Measurements from ENCODE around the gene LDLRAP1. TPM values are rescaled to one million over a fixed set of nuclear protein-coding genes. Genes with fewer than 3 reads are reported as not detected.

The LDLRAP1 gene
- total RNA-seq, 3 donors from 2014 or later, result 7.6 to 11.4 (median 9.2) TPM

DNA sequence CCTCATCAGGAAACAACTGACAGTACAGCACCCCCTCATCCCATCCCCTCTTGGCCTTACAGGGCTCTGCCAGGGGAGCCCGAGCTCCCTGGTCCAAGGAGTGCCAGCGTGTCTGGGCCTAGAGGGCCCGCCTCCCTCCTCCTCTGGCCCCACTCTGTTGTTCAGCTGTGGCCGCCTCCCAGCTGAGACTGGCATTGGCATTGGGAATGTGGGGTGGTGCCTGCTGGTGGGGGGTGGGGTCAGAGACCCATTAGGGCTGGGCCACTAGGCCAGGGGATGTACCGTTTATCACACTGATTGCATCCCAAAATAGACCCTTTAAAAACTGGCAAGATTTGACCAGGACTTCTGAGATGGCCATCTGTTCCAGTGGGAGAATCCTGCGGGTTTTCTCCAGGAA, 1.4 kb downstream of the LDLRAP1 start:
- ATAC-seq, result no peak
- H3K9me3 Mint-ChIP-seq, result no peaks in the 10 kb centered on the region
- peaks cover 49% of the 10 kb centered on the region for H3K4me1 Mint-ChIP-seq (ENCODE audit: low read depth)
- H3K4me3 Mint-ChIP-seq, result peak overlapping the region; percentile 86
- no peaks in the 10 kb centered on the region for H3K27me3 Mint-ChIP-seq (ENCODE audit: low read depth)
- no peaks in the 10 kb centered on the region for H3K36me3 Mint-ChIP-seq (ENCODE audit: insufficient read depth)
- no peak for DNase-seq

DNA sequence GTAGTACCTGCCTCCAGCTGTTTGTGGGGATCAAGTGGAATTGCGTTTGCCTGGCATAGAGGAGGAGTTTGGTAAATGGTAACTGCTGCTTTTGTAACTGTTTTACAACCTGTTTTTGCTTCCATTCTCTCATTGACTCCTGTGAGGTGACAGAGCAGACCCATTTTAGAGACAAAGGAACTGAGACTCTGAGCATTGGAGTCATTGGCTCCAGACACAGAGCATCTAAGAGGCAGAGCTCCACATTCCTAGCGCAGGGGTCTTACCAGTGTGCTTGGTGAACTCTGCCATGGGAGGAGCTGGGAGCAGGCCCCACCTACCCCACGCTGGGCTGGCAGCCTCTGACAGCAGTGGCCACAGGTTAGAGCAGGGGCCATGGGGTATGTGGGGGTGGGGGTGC, 2.4 kb downstream of the LDLRAP1 start:
- ATAC-seq (no peak), DNase-seq (no peak)
- H3K9me3 Mint-ChIP-seq, result no peaks in the 10 kb centered on the region
- H3K36me3 Mint-ChIP-seq (ENCODE audit: insufficient read depth), result peaks cover 2% of the 10 kb centered on the region
- peaks cover 59% of the 10 kb centered on the region for H3K4me1 Mint-ChIP-seq (ENCODE audit: low read depth)
- no peaks in the 10 kb centered on the region for H3K27me3 Mint-ChIP-seq (ENCODE audit: low read depth)
- H3K4me3 Mint-ChIP-seq, result peak overlapping the region; percentile 86

DNA sequence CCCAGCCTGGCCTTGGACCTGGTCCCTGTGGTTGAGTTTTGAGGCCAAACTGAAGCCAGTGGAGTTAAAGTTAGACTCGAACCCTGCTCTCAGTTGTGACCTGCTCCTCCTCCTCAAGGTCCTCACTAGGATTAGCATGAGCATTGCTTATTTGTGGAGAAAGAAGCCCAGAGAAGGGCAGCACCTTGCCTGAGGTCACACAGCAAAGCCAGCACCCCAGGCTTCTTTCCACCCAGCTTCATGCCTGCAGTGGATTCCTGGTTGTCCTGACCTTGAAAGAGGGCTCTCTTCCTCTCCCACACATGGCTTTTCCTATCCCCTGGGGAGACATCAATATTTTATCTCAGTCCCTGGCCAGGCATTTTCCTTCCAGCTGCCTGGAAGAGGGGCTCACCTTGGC, 2.8 kb downstream of the LDLRAP1 start:
- no peaks in the 10 kb centered on the region for H3K9me3 Mint-ChIP-seq
- no peaks in the 10 kb centered on the region for H3K27me3 Mint-ChIP-seq (ENCODE audit: low read depth)
- peaks cover 2% of the 10 kb centered on the region for H3K36me3 Mint-ChIP-seq (ENCODE audit: insufficient read depth)
- DNase-seq (no peak), ATAC-seq (no peak)
- peaks cover 63% of the 10 kb centered on the region for H3K4me1 Mint-ChIP-seq (ENCODE audit: low read depth)
- H3K4me3 Mint-ChIP-seq, result no peak overlapping the region

DNA sequence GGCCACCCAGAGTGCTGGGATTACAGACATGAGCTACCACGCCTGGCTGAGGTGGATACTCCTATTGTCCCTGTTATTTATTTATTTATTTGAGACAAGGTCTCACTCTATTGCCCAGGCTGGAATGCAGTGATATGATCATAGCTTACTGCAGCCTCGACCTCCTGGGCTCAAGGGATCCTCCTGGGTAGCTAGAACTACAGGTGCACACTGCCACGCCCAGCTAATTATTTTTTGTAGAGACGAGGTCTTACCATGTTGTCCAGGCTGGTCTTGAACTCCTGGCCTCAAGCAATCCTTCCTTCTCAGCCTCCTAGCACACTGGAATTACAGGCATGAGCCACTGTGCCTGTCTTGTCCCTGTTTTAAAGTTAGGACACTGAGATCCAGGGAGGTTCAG, 5.2 kb downstream of the LDLRAP1 start:
- Mint-ChIP-seq H3K27me3 (ENCODE audit: low read depth) (no peaks in the 10 kb centered on the region), H3K4me3 (peak overlapping the region; percentile 64), H3K36me3 (ENCODE audit: insufficient read depth) (peaks cover 2% of the 10 kb centered on the region), H3K9me3 (no peaks in the 10 kb centered on the region), H3K4me1 (ENCODE audit: low read depth) (peaks cover 86% of the 10 kb centered on the region)
- DNase-seq (no peak), ATAC-seq (no peak)

DNA sequence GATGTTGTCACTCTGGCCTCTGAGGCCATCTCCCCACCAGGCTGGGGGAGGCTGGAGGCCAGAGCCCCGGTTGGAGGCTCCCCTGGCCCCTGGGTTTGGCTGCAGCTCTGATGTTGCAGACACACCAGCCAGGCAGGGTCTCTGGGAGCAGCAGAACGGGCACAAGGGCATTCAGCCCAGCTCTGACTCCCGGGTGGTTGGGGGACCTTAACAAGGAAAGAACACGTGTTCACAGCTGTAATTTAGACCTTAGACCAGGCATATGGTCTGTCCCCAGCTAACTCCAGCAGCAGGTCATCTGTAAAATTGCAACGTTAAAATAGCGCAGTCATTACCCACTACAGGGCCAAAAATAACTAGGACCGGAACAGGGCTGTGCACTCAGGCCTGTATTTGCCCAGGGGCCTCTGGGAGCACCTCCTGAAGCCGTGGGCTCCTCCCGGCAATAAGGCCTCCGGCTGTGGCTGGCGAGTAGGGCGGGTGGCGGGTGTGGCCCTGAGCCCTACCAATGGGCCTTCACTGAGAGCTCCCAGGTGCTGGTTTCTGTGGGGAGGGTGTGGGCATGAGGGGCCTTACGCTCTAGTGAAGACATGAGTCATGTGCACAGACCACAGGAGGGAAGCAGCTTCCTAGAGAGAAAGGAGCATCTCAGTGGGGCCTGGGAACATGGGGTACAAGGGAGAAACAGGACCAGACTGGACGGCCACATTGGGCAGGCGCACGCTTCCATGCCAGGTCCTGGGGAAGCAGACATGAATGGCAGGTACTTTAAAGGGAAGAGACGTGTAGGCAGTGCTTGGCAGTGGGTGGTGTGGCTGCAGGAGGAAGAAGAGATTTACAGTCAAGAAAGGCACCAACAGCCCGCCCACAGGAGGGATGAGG, 6.1 kb downstream of the LDLRAP1 start:
- H3K27me3 Mint-ChIP-seq (ENCODE audit: low read depth), result no peaks in the 10 kb centered on the region
- ATAC-seq (peak; percentile 97 to 98), DNase-seq (peak; percentile 61)
- H3K36me3 Mint-ChIP-seq (ENCODE audit: insufficient read depth), result peaks cover 3% of the 10 kb centered on the region
- peaks cover 91% of the 10 kb centered on the region for H3K4me1 Mint-ChIP-seq (ENCODE audit: low read depth)
- H3K9me3 Mint-ChIP-seq, result no peaks in the 10 kb centered on the region
- peak overlapping the region; percentile 64 for H3K4me3 Mint-ChIP-seq

DNA sequence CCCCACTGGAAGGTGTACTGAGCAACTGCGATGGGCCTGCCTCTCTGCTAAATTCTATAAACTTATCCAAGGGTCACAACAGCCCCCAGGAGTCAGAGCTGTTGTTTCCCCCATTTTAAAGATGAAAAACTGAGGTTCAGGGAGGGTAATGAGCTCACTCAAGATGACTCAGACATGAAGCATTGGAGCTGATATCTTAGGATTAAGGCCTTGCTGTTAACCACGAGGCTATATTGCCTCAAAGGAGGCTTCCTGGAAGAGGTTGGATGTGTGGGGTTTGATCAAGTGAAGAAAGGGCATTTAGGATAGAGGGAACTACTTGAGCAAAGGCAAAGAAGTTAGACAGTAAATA, 6.7 kb downstream of the LDLRAP1 start:
- Mint-ChIP-seq H3K4me3 (peak overlapping the region; percentile 64), H3K36me3 (ENCODE audit: insufficient read depth) (peaks cover 3% of the 10 kb centered on the region), H3K27me3 (ENCODE audit: low read depth) (no peaks in the 10 kb centered on the region), H3K4me1 (ENCODE audit: low read depth) (peaks cover 89% of the 10 kb centered on the region), H3K9me3 (no peaks in the 10 kb centered on the region)
- DNase-seq (no peak), ATAC-seq (peak in 1 of 2 donors; percentile 47)

DNA sequence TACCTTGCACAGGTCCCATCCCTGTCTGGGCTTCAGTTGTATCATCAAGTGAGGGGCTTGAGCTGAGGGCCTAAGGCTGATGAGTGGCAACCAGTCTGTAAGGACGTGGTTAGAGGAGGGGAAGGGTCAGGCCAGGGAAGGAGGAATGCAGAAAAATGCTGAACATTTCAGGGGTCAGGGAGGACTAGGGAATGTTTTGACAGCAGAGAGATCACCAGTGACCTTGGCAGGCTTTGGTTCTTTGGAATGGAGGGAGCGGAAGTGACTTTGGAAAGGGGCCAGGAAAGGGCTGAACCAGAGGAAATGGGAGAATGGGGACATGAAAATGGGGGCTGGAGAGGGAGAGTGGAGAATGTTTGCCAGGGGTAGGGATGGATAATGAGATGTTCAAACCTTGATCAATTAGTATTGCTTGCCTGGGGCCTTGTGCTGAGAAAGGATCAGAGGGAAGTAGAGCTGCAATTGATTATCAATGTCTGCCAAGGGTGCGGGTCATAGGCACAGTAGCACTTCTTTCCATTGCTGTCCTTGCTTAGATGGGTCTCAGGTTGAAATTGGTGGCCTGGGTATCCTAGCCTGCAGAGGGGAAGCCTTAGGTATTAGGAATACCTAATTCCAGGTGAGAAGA, 7.4 kb downstream of the LDLRAP1 start:
- ATAC-seq, result no peak
- H3K4me3 Mint-ChIP-seq, result peak overlapping the region; percentile 35
- H3K36me3 Mint-ChIP-seq (ENCODE audit: insufficient read depth), result peaks cover 3% of the 10 kb centered on the region
- H3K9me3 Mint-ChIP-seq, result no peaks in the 10 kb centered on the region
- peaks cover 89% of the 10 kb centered on the region for H3K4me1 Mint-ChIP-seq (ENCODE audit: low read depth)
- H3K27me3 Mint-ChIP-seq (ENCODE audit: low read depth), result no peaks in the 10 kb centered on the region
- no peak for DNase-seq

DNA sequence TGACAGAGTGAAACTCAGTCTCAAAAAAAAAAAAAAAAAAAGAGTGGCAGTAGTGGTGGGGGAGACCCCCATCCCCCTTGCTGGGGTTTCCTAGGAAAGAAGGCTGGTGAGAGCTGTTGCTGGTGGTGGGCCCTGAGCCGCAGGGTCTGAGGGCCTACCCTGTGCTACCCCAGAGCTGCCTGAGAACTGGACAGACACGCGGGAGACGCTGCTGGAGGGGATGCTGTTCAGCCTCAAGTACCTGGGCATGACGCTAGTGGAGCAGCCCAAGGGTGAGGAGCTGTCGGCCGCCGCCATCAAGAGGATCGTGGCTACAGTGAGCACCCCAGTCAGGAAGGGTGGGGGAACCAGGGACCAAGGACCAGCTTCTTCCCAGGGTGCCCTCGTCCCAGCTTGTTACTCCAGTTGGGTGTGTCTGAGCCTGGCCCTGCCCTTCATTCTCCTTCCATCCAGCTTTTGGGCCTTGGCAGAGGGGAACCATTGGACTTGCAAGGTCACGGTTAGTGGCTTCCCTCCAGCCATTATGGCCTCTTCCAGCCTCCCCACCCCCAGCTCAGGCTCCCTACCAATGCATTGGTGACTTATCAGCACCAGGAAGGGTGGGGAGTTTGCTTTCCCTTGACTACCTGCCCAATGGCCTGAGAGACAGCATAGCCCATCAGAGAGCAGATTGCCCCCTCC, 10.5 kb downstream of the LDLRAP1 start:
- no peak for DNase-seq
- peaks cover 94% of the 10 kb centered on the region for H3K4me1 Mint-ChIP-seq (ENCODE audit: low read depth)
- no peaks in the 10 kb centered on the region for H3K27me3 Mint-ChIP-seq (ENCODE audit: low read depth)
- ATAC-seq, result no peak
- no peaks in the 10 kb centered on the region for H3K9me3 Mint-ChIP-seq
- H3K36me3 Mint-ChIP-seq (ENCODE audit: insufficient read depth), result peaks cover 3% of the 10 kb centered on the region
- no peak overlapping the region for H3K4me3 Mint-ChIP-seq

DNA sequence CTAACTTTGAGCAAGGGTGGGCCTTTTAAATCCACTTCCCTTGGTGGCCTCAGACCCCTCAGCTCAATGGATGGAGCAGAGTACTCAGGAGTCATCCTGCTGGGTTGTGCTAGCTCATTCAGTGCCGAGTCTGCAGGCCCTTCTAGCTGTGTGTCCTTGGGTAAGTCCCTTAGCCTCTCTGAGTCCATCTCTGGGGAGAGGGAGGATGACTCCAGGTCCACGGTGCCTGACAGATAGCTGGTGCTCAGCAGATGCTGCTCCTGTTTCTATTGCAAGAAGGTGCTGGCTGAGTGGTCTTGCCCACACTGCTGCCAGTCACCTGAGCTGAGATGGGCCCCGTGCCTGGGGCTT, 11.0 kb downstream of the LDLRAP1 start:
- H3K36me3 Mint-ChIP-seq (ENCODE audit: insufficient read depth), result peaks cover 3% of the 10 kb centered on the region
- H3K27me3 Mint-ChIP-seq (ENCODE audit: low read depth), result no peaks in the 10 kb centered on the region
- ATAC-seq (no peak), DNase-seq (no peak)
- H3K4me3 Mint-ChIP-seq, result no peak overlapping the region
- no peaks in the 10 kb centered on the region for H3K9me3 Mint-ChIP-seq
- H3K4me1 Mint-ChIP-seq (ENCODE audit: low read depth), result peaks cover 94% of the 10 kb centered on the region

DNA sequence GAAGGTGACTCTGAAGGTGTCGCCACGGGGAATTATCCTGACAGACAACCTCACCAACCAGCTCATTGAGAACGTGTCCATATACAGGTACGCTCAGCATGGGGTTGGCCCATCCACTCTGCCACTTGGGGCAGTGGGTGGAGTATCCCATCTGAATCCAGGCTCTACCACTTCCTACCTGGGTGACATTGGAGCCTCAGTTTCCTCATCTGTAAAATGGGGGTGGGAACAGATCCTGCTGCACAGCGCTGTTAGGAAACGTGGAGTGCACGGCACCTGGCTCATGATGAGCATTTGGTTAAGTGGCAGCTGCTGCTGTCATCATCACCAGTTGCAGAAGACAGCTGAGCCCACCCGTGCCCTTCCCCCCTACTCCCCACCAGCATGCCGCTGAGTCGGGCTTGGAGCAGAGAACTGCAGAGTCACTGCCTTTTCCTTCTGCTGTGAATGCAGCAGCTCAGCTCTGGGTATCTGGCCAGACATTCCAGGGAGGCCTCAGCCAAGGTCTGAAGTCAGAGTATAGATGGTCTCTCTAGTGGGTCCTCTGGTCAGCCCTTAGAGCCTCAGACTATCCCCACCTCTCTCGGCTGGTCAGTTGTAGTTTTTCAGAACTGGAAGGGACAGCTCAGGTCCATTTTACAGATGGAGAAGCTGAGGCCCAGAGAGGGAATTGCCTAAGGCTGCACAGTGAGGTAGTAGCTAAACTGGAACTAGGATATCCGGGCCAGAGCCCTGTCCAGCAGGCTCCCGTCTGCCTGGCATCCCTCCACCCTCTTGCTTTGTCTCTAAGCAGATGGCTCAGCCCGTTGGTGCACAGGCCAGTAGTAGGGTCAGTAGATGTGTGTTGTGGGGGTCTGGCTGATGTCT, 11.7 kb downstream of the LDLRAP1 start:
- no peak for DNase-seq
- Mint-ChIP-seq H3K4me3 (no peak overlapping the region), H3K27me3 (ENCODE audit: low read depth) (no peaks in the 10 kb centered on the region), H3K36me3 (ENCODE audit: insufficient read depth) (peaks cover 3% of the 10 kb centered on the region), H3K9me3 (no peaks in the 10 kb centered on the region), H3K4me1 (ENCODE audit: low read depth) (peaks cover 94% of the 10 kb centered on the region)
- ATAC-seq, result no peak

DNA sequence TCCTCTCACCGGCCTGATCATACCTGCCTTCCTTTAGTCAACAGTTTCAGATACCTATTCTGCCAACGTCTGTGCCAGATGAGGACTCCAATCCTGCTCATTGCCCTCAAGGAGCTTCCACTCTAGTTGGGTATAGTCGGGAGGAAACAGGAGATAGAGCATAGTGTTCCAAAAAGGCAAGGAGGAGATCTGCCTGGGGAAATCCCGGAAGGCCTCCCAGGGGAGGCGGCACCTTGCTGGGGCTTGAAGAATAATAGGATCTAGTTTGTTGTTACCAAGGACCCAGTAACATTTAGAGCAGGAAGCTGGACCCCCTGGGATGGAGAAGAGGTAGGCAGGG, 12.3 kb downstream of the LDLRAP1 start:
- peaks cover 94% of the 10 kb centered on the region for H3K4me1 Mint-ChIP-seq (ENCODE audit: low read depth)
- H3K36me3 Mint-ChIP-seq (ENCODE audit: insufficient read depth), result peaks cover 2% of the 10 kb centered on the region
- DNase-seq (no peak), ATAC-seq (no peak)
- H3K27me3 Mint-ChIP-seq (ENCODE audit: low read depth), result no peaks in the 10 kb centered on the region
- no peaks in the 10 kb centered on the region for H3K9me3 Mint-ChIP-seq
- no peak overlapping the region for H3K4me3 Mint-ChIP-seq

DNA sequence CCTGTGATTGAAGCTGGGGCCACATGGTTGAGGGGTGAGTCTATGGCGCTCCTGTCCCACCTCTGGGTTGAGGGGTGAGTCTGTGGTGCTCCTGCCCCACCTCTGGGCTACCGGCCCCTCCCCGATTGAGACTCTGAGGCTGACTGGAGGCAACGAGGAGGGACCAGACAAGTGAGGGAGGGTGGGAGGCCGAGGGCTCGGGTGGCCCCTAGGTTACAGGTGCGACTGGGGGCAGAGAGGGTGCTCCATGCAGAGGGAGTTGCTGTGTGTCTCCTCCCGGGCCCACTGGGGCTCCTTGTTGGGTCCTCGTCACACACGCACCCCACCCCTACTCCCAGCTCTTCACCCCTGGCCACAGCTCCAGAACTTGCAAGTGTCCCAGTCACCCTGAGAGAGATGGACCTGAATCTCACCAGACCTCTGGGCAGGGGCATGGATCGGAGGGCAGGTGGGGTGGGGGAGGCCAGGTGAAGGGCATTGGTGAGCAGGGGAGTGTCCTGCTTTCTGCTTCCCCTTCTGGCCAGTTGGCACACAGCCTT, 12.8 kb downstream of the LDLRAP1 start:
- Mint-ChIP-seq H3K4me1 (ENCODE audit: low read depth) (peaks cover 94% of the 10 kb centered on the region), H3K9me3 (no peaks in the 10 kb centered on the region), H3K27me3 (ENCODE audit: low read depth) (no peaks in the 10 kb centered on the region), H3K36me3 (ENCODE audit: insufficient read depth) (peaks cover 2% of the 10 kb centered on the region), H3K4me3 (no peak overlapping the region)
- DNase-seq (no peak), ATAC-seq (no peak)

DNA sequence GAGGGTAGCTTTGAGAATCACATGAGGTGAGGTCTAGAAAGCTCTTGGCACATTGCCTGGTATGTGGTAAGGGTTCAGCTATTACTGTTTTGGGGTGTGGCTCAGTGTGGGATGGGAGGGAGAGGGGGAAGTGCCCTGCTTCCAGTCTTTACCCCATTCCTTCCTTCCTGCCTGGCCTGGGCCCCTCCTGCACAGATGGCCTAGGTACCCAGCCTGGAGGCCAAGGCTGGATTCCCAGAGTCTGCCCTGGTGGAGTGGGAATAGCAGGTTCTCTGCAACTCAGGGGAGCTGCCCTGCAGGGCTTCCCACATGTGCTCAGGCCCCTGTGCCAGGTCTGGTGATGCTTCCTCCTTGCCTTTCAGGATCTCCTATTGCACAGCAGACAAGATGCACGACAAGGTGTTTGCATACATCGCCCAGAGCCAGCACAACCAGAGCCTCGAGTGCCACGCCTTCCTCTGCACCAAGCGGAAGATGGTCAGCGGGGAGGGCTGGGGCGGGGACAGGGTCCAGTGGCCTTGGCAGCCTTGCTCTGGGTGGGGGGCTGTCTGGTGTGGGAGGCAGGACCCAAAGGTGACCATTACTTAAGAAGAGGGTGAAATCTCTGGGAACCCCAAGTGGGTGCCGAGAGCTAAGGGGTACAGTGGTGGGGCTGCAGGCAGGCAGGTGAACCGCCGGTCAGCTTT, 13.5 kb downstream of the LDLRAP1 start:
- DNase-seq, result no peak
- H3K9me3 Mint-ChIP-seq, result no peaks in the 10 kb centered on the region
- H3K4me3 Mint-ChIP-seq, result no peak overlapping the region
- peak; percentile 57 to 65 for ATAC-seq
- no peaks in the 10 kb centered on the region for H3K27me3 Mint-ChIP-seq (ENCODE audit: low read depth)
- H3K36me3 Mint-ChIP-seq (ENCODE audit: insufficient read depth), result peaks cover 2% of the 10 kb centered on the region
- peaks cover 94% of the 10 kb centered on the region for H3K4me1 Mint-ChIP-seq (ENCODE audit: low read depth)

All from activated T-cell treated with anti-CD3 and anti-CD28 coated beads, Interleukin-2, amount 50 U/mL, for 4 hours (primary cell).